ENCODE results near the gene BACE1.

DNA sequence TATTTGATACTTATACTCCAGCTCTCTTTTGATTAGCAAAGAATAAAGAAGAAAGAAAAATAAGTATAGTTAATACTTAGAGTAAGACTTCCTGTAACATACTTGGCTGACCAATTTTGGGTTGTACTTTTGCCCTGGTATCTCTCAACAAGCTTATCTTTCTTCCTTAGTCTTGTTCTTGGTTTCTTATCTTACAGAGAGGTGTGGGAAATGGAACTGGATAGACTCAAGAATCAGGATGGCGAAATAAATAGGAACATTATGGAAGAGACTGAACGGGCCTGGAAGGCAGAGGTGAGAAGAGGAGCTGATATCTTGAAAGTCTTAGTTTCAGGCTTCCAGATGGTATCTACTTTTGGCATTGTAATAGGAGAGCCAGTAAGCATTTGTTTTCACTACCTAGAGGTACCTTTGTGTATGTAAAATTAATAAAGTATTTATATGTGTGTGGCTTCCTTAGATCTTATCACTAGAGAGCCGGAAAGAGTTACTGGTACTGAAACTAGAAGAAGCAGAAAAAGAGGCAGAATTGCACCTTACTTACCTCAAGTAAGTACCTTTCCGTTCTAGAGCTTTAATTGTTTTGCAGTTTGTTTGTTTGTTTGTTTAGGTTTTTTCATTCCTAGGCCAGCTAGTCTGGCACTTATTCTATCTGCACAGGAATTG lies 36.2 kb downstream of the BACE1 start:
- TF ChIP-seq CTCF (IDR thresholded peaks at IDR 0.05) (no peak), POLR2A (IDR thresholded peaks at IDR 0.05) (no peak)

All from uterus (tissue), 2 donors.